Retina (tissue), 1 donor: ENCODE data around the gene SESN1.

Experiments used
- DNase-seq: peaks from one replicate; pipeline ENCODE4 v3.0.0-alpha.2; 2016

The SESN1 gene

DNA sequence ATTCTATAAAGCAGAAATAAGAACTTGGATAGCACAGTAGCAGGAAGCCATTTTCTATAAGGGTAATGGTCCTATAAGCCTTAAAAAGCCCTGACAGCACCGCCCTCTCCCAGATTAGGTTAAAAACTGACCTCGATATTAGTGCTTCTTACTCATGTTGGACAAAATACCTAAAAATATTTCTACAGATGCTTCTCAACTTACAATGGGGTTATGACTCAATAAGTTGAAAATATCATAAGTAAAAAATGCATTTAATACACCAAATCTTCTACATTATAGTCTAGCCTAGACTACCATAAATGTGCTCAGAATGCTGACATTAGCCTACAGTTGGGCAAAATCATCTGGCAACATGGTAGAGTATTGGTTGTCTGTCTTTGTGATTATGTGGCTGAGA, 70.3 kb downstream of the SESN1 start:
- DNase-seq, result no peak

DNA sequence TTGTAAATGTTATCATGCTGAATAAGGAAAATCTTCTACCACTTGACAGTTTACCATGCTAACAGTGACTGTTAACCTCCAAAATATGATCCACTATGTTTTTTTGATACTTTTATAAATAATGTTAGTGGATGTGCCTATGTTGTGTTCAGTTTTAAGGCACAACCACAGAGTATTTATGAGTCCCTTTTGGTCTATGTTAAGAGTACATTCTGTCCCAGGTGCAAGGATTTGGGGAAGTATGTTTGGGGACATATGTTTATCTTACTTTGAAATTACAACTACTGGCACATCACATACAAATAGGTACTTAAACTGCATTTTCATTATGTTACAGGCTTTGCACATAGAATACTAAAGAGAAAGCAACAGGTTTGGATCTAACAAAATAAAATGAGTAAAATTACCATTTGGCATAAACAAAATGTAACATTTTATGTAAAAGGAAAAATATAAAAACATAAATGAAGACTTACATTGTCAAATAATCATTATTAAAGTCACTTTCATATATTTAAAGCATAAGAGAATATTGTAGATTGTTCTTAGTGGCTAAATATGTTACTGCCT, 71.2 kb downstream of the SESN1 start:
- no peak for DNase-seq

DNA sequence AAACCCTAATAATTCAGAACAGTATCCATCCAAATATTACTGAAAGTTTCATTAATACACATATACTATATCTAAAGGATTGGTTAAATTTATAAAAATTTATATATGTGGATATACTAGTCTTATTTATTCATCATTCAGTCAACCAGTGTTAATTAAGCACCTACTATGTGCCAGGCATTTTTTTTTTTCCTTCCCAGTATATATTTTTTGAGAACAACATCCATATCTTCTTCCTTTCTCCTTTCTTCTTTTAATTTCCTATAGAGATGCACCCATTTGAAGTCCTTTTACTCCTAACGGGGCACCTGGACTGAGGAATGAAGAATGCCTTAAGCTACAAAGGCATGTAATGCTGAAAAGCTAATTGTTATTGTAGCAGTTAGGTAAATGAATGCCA, 72.8 kb downstream of the SESN1 start:
- no peak for DNase-seq

DNA sequence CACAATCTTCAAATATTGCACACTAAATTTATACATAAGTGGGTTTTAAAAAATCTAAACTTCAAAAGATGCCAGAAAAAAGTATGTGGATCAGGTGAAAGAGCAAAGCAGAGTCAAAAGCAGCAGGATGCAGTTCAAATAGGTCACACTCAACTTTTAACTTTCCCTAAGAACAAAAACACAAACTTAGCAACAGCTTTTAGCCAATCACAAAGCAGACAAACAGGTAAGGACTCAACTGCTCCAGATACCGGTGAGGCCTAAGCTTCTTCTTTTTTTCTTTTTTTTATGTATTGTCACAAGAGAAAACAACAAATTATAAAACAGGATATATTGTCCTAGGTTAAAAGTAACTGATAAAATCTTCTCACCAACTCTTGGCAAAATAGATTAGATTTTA, 74.7 kb downstream of the SESN1 start:
- DNase-seq, result no peak

DNA sequence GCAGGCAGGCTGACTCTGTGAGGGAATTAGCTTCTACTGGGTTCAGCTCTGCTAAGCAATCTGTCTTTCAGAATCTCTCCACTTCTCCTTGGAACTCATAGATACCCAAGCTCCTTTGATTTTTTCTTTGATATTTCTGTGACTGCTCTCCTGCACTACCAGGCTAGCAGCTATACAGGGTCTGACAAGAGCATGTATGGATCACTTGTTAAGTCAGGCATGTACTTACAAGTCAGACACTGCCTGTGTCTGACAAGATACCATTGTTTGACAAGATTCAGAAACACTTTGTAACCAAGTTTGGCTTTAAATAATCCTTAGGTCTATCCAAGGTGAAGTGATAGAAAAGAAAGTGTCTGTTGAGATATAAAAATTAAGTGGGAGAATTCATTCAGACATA, 79.5 kb downstream of the SESN1 start:
- DNase-seq, result peak; percentile 16

DNA sequence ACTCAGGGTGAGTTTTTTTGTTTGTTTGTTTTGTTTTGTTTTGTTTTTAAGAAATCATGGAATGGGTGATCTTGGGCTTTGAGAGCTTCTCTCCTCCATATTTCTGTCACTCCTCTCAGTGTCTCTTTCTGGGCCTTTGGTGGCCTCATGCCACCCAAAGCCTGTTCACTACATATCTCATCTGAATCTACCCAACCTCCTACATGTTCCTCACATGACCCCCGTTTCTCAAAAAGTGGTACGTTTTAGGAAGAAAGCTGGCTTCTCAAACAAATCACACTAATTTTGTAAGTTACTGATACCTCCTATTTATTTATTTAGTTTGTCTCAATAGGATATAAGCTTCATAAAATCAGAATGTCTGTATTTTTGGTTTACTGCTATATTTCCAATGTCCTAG, 80.0 kb downstream of the SESN1 start:
- no peak for DNase-seq

DNA sequence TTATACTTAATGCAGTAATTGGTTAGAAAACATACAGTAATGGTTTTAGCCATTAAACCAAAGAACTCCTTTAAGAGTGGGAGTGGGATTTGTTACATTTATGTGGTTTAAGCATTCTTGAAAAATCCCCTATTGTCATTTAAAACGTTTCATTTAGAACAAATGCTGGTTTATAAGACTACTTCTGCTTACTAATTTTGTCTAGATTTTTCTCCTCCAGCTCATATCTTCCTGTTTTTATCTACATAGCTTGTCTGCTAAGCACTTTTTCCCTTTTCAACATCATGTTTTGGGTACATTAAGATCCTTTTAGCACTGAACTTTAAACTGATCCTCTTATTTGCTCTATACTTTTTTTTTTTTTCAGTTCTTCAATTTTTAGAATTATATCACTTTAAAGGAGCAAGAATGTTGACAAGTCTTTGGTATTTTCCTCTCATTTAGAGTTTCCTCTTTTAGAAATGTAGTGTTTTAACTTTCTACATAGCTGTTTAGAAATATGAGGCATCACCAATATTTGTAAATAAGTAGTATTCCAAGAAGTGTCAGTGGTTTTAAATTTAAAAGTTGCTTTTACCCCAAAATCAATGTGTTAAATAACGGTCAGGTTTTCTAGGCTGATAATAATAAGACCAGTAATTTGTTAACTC, 80.9 kb downstream of the SESN1 start:
- DNase-seq, result no peak

DNA sequence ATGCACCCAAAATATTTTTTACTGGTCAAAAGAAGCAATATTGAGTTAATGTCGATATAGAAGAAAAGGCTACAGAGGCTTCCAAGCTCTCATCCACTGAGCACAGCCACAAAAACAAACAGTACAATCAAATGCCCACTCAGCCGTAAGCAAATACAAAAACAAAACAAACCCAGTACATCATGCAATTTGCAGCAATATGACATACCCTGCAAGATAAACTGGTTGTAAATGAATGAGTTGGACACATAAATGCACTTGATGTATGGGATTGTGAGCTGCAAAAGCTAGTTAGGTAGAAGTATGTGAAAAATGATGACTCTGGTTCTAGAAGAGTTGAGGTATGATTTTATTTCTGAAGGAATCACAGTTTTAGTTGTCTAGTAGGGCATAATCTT, 83.9 kb downstream of the SESN1 start:
- no peak for DNase-seq

DNA sequence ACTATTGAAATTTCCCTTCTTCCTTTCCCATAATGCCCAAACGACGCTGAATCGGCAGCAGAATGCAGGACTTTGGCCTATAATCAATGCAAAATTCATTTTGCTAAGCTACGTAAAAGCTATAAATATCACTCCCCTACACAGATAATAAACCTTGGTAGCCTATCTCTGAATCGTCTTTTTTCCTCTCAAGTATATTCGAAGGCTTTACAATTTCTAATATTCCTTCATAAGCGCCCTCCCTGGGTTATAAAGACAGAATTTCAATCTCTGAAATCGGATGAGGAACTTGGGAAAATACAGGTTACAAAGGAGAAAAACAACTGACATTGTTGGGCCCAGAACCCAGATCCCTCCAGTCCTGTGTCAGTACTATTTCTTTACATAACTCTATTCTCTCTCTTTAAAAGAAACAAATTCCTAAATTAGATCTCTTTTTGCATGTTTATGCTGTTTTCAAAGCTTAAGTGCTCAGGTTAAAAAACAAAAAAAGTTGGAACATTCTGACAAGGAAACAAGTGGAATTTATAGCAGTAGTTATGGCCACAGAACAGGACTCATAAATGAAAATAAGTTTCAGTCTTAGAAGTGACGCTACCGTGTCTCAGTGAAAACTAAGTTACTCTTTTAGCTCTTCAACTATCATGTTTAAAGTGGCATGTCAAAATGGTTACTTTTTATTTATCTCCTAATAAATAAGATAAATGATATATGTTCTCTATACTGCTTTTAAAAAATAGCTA, 84.5 kb downstream of the SESN1 start:
- no peak for DNase-seq

DNA sequence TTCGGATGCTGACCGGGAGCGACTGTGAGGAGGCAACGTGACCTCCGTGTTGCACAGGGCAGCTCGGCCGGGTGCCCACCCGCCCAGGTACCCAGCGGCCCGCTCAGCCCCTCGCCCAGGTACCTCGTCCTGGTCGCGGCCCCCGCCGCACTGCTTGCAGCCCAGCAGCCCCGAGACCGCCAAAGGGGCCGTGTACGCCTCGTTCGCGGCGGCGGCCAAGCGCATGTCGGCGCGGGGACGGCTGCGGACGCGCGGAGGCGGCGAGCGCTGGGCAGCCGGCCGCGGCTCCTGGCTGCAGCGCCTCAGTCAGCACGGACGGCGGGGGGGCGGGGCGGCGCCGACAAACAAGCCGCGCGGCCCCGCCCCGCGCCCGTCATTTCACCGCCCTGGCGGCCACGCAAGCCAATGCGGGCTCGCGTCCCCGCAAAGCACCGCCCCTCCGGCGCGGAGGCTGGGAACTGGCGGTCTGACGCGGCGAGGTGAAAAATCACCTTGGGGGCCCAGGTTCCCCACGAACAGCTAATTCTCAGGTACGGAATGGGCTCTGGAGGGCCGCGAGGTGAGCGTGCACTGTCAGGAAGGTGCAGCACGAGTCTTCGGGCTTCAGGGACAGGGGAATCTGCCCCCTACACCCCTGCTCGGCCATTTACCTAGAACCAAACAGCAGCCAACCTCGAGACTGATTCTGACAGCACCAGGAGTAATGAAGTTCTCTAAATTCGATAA, 85.2 kb downstream of the SESN1 start:
- peak; percentile 95 for DNase-seq

DNA sequence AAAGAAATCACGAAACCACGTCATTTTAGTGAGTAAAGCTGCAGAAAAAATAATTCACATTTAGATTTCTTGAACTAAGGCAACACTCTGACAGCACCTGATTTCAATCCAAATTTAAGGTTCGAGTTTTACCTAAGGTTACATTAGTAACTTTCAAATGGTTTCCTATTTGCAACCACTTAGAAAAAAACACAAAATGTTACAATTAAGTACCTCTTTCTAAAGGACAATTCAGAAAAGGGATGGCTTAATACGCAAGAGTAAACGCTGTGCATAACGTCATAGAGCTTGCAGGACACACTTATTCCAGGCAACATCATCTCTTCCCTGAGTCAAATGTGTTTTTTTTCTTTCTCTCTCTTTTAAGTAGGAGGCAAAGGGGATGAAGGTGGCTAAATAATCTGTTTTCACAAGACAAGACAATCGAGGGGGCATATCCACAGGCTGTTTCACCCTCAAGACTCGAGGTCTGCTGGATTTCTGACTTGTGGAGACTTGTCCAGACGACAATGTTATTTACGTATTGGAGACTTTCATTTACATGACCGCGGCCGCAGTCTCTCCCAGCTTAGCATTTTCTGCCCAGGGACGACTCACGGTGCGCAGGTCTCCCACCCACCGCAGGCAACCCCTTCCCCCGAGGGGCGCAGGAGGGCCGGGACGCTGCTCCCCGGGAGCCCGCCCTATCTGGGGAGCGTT, 86.0 kb downstream of the SESN1 start:
- peak; percentile 89 for DNase-seq

DNA sequence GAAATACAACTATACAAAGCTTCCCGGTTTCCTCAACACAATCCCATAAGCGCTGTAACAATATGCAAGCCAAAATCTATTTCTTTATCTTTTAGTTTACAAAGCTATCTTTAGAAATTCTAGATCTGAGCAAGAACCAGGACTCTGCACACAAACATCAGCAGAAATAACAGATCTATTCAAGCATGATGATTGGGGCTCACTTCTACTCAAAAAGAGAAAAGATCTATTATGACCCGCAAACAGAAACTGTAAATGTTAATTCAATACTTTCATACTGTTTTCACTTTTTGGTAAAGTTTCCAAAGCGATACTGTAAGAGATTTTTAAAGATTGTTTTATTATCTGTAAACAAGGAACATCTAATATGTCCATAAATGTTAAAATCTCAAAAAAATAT, 86.6 kb downstream of the SESN1 start:
- no peak for DNase-seq

DNA sequence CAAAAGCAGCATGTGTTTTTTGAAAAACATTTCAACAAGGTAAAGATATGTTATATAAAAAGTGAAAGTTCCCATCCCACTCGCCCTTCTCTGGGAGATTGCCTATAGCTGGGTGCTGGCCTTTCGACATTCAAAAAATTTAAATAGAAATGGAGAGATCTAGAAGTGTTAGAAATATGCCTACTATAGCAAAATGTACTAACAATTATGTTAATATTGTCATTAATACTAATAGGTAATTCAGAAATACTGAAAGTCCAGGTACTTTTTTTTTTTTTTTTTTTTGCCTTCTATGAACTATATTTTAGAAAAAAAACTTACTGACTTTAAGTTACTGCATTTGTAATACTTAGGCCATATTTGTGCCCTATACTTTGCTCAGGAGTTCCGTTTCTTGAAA, 87.1 kb downstream of the SESN1 start:
- DNase-seq, result no peak

DNA sequence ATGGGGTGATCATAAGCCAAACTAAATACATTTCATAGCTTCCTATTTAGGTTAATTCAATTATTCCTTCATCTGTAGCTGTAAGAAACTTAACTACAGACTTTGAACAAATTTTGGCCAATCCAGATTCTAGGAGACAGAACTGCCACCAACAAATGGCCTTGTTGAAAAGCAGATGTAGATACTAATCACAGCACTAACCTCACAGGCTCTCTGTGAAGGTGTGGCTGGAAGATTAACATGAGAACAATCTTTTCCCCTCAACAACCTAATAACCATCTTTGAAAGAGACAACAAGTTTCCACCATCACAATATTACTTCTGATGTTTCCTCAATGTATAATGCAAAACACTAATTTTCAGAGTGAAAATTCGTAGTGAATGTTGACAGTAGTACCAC, 87.8 kb downstream of the SESN1 start:
- DNase-seq, result no peak

DNA sequence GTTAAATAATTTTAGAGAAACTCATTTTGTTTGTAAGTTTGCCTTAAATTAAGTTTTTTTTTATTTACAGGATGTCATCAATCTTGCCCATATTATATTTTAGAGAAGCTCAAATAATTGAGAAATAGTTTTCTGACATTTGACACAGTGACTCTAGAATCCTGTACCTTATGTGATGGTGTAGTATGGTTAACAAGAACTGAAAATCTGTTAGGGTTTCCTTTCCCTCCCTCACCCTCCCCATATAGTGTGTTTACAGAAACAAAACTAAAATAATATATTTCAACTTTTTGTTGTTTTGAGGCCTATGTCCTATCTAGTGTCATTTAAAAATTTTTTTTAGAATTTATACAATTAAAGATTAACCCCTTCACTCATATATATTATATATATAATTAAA, 91.8 kb downstream of the SESN1 start:
- no peak for DNase-seq

DNA sequence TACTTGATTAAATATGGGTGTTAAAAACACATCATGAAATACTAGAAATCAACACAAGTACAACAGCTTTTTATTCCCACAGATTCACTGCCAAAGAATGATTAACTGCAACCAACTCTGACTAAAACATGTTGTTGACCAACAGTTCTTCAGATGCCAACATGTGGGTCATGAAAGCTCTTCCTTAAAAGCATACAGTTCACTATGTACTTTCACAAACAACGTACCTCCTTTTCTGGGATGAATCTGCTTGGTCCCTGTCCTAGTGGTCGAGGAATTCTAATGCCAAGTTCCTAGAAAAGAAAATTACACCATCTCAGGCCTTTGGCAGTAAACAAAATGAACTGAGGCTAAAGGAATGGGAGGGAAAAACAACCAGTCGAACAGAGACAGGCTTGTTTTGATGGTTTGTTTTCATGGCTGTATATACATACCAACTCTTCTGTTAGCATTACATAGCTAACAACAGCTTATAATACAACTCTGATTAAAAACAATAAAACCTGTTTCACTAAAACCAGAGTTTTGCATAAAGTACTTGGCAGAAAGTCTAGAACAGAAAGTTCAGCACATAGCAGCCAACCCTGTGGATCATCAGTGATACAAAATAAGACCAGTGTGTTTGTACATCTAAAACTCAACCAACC, 92.5 kb downstream of the SESN1 start:
- DNase-seq, result no peak

DNA sequence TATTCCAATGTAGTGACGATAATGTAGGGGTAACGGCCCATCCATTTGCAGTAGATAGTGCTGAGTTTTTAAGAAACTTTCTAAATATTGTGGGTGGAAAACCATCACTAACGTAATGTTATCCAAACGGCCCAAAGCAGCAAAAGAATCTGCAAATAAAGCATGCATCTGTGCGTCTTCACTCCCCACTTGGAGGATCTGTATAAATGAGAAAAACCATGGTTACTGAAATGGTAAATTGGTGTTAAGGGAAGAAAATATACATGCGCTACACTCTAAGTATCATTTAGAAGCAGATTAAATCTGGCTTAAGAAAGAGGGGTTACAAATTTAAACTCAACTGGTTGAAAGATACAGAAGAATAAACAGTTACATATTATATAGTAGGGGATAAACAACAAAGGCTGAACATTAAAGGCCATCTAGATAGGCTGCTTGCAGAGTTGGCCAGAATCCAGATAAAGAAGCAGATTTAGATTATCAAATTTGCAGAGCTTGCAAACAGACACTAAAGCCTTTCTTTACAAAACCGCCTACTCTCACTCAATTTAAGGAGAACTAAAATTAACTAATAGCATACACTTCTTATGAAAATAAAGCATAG, 93.3 kb downstream of the SESN1 start:
- DNase-seq, result no peak

DNA sequence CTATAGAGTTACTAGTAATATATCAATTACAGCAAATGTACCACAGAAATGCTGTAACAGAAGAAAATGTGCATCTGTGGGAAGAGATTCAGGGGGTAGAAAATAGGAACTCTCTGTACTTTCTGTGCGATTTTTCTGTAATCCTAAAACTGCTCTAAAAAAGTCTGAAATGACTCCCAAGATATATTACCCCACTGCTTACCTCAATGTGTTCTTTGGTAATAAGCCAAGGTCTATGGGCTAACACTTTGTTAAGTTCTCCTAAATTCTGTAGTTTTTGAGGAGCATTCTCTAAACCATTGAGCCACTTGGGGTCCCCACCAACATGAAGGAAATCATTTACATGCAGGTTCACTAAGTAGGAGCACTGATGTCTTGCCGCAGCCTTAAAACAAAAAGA, 94.4 kb downstream of the SESN1 start:
- no peak for DNase-seq

DNA sequence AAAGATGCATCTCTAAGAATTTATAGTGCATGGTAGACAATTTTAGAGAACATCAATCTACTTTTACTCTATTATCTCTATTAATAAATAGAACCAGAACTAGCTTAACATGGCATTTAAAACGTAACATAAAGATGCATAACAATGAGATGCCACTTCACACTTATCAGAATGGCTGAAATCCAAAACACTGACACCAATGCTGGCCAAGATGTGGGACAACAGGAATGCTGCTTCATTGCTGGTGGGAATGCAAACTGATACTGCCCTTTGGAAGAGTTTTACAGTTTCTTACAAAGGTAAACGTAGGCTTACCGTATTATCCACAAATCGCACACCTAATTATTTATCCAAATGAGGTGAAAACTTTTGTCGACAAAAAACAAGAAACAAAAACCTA, 95.2 kb downstream of the SESN1 start:
- no peak for DNase-seq

DNA sequence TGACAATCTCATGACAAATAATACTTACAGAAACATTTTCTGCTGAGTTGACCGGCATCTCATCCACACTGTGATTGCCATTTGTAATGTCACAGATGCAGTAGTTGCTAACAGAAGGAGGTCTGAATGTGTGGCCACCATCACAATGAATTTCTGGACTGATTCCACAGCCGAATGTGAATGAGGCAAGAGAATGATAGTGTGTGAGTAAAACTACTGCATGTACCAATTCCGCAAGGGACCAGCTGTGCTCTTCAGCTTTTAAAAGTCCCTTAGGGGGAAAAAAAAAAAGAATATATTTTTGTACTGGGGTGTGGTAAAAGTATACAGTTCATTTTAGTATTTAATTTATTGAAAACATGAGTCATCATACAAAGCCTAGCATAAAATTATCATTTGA, 96.2 kb downstream of the SESN1 start:
- DNase-seq, result no peak

DNA sequence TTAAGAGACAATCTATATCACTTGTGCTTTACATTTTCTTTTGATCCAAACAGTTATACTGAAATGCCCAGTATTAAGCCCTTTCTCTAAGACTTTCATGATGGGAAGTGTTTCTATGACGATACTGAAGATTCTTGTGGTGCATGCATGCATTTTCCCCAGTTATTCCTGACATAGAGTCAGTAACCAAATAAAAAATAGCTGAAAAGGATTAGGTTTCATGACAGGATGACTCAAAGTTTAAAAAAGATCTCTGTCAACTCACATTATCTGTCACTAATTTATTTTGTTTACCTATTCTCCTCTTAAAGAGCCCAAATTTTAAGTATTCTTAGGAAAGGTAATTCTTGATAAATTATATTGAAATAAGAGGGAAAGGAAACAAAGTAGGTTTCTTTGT, 98.4 kb downstream of the SESN1 start:
- no peak for DNase-seq

DNA sequence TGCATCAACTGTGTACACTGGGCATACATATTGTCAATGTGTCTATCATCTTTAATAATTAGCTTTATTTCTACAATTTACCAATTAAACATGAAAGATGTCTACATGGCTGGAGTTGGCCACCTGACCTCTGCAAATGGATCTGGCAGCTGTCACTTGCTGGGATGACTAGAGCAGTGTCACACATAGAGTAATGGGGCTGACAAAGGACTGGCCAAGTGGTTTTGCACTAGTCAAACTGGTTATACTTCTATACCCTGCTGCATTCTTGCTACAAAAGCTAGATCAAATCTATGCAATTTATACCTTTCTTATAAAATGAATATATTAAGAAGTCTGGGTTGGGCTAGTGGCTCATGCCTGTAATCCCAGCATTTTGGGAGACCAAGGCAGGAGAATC, 99.3 kb downstream of the SESN1 start:
- no peak for DNase-seq
